Activated CD4-positive, alpha-beta memory T cell treated with anti-CD3 and anti-CD28 coated beads for 36 hours (primary cell): ENCODE data around the gene FRRS1. TPM values are rescaled to one million over a fixed set of nuclear protein-coding genes. Genes with fewer than 3 reads are reported as not detected.
"Not testable (repeated sequence)": the region's sequence is repeated elsewhere in the genome, so short reads cannot be mapped to it uniquely, and the experiment has no call there.

ENCODE experiments used
- CTCF ChIA-PET: fragments of 350-600 bp; sonication (Branson Sonifier 250); formaldehyde crosslinking; loops from one replicate; lab custom pipeline; 2021; ENCODE audit warnings: antibody characterized with exemption, inconsistent platforms; lab: Charles Lee
- POLR2A ChIA-PET: fragments of 350-600 bp; sonication (Branson Sonifier 250); formaldehyde crosslinking; loops from one replicate; lab custom pipeline; 2021; ENCODE audit warnings: antibody characterized with exemption; lab: Charles Lee
- DNase-seq: peaks from one replicate; pipeline ENCODE4 v3.0.0-alpha.2; 2020
- H3K27ac Mint-ChIP-seq: one replicate; pipeline ENCODE4 v1.8.0; 2021; ENCODE audit warnings: mixed read lengths
- H3K27me3 Mint-ChIP-seq: one replicate; pipeline ENCODE4 v1.8.0; 2021; ENCODE audit warnings: mixed read lengths
- H3K36me3 Mint-ChIP-seq: one replicate; pipeline ENCODE4 v1.8.0; 2021; ENCODE audit warnings: mixed read lengths
- H3K4me1 Mint-ChIP-seq: one replicate; pipeline ENCODE4 v1.8.0; 2021; ENCODE audit warnings: low read depth, mixed read lengths
- H3K4me3 Mint-ChIP-seq: one replicate; pipeline ENCODE4 v1.8.0; 2021; ENCODE audit warnings: mild to moderate bottlenecking, mixed read lengths
- H3K9me3 Mint-ChIP-seq: one replicate; pipeline ENCODE4 v1.8.0; 2021; ENCODE audit warnings: mixed read lengths
- intact Hi-C: fragments of 100-400 bp; cut with micrococcal nuclease; formaldehyde crosslinking; loops from one replicate; pipeline ENCODE4 v1.15.1; 2023
- total RNA-seq, 2 experiments: library from RNA; stranded (reverse); gene quantifications; one replicate each; pipeline ENCODE4 v1.2.3, GENCODE V29; 2021

FRRS1 gene
- total RNA-seq, 2 experiments from 2014 or later = 0.64 to 0.77 TPM

DNA sequence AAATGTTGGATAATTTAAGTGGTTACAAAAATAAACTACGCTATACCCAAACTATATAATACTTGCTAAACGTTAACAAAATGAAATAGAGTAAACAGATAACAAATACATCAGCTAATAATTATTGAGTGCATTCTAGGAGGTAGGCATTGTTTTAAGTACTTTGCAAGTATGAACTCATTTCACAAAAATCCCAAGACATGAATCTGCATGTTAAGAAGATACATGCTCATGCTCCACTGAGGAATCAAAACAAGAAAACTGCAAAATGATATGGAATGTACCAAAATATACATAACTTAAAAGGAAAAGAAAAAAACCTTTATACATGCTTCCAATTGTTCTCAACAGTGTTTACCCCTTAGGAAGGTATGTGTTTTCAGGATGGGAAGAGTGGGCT, 2.5 kb downstream of the FRRS1 start:
- H3K4me1 Mint-ChIP-seq = peaks cover 6% of the 10 kb centered on the region
- intact Hi-C loops = no loop called here
- ChIA-PET POLR2A (no interaction called here), CTCF (no interaction called here)
- H3K4me3 Mint-ChIP-seq = no peak overlapping the region
- H3K27me3 Mint-ChIP-seq = peaks cover 6% of the 10 kb centered on the region
- no peaks in the 10 kb centered on the region for H3K36me3 Mint-ChIP-seq
- no peak overlapping the region for H3K27ac Mint-ChIP-seq
- DNase-seq = no peak
- no peaks in the 10 kb centered on the region for H3K9me3 Mint-ChIP-seq

DNA sequence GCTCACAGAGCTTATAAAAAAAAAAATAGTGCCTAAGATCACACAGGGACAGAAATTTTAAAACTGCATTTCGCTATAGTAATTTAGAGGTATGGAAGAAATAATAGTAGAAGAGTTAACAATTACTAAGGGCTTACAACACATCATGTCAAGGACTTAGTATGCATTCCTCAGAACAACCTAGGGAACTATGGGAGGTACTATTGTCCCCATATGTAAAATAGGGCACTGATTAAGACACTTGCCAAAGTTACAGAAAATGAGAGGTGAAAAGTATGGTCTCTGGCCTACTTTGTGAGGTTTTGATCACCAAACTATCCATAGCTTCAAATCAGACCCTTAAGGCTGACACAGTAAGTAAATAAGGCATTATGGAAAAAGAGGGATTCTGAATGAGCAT, 4.7 kb downstream of the FRRS1 start:
- H3K4me1 Mint-ChIP-seq = peaks cover 17% of the 10 kb centered on the region
- no peaks in the 10 kb centered on the region for H3K36me3 Mint-ChIP-seq
- POLR2A ChIA-PET = interaction anchor here (0.6 kb wide), 1 partner anchor 787 kb away, joined by 3 read pairs; no protein-coding TSS in a partner anchor
- CTCF ChIA-PET = no interaction called here
- no peak overlapping the region for H3K27ac Mint-ChIP-seq
- H3K4me3 Mint-ChIP-seq = no peak overlapping the region
- H3K27me3 Mint-ChIP-seq = peaks cover 6% of the 10 kb centered on the region
- intact Hi-C loops = no loop called here
- H3K9me3 Mint-ChIP-seq = no peaks in the 10 kb centered on the region
- no peak for DNase-seq

DNA sequence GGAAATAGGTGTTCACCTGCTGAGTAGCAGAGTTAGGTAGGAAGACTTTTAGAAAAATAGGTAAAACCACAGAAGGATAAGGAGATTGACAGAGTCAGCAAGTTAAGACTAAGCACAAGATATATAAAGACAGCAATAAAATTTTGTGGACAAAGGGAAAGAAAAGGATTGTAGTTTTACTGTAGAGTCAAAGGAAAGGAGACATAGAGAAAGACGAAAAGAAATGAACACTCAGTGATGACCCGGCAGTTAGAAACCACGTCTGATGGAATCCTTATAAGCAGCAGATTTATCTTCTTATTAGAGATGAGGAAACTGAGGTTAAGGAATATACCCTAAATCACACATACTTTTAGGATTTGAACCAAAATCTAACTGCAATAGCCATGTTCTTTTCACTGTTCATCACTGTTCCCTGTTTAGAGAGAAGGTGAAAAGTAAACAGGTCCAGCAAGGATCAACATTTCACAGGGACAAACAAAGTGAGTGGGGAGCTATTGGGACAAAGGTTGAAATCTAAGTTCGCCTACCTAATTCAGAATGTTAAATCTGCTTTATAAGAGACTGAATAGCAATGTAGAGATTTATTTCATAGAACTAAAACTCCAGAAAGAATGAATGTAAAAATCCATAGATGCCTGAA, 6.8 kb downstream of the FRRS1 start:
- CTCF ChIA-PET = no interaction called here
- H3K4me3 Mint-ChIP-seq = no peak overlapping the region
- peaks cover 2% of the 10 kb centered on the region for H3K27me3 Mint-ChIP-seq
- no peaks in the 10 kb centered on the region for H3K9me3 Mint-ChIP-seq
- H3K4me1 Mint-ChIP-seq = peaks cover 11% of the 10 kb centered on the region
- no peaks in the 10 kb centered on the region for H3K36me3 Mint-ChIP-seq
- H3K27ac Mint-ChIP-seq = no peak overlapping the region
- DNase-seq = no peak
- POLR2A ChIA-PET = no interaction called here
- intact Hi-C loops = no loop called here

DNA sequence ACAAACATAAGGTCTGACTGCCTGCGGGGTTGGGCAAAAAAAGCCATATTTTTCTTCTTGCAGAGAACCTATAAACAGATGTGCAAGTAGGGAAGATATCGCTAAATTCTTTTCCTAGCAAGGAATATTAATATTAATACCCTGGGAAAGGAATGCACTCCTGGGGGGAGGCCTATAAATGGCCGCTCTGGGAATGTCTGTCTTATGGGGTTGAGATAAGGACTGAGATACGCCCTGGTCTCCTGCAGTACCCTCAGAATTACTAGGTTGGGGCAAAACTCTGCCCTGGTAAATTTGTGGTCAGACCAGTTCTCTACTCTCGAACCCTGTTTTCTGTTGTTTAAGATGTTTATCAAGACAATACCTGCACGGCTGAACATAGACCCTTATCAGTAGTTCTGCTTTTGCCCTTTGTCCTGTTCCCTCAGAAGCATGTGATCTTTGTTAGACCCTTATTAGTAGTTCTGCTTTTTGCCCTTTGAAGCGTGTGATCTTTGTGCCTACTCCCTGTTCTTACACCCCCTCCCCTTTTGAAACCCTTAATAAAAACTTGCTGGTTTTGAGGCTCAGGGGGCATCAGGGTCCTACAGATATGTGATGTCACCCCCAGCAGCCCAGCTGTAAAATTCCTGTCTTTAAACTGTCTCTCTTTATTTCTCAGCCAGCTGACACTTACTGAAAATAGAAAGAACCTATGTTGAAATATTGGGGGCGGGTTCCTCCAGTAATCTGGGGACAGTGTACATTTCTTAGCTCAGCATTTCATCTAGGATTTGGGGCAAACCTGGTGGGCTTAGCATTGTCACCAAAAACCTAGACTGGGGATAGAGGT, 7.5 kb downstream of the FRRS1 start:
- H3K27me3 Mint-ChIP-seq, DNase-seq, POLR2A ChIA-PET, H3K36me3 Mint-ChIP-seq, intact Hi-C loops, H3K9me3 Mint-ChIP-seq, CTCF ChIA-PET, H3K27ac Mint-ChIP-seq, H3K4me3 Mint-ChIP-seq: not testable (repeated sequence)
- H3K4me1 Mint-ChIP-seq = peaks cover 11% of the 10 kb centered on the region

DNA sequence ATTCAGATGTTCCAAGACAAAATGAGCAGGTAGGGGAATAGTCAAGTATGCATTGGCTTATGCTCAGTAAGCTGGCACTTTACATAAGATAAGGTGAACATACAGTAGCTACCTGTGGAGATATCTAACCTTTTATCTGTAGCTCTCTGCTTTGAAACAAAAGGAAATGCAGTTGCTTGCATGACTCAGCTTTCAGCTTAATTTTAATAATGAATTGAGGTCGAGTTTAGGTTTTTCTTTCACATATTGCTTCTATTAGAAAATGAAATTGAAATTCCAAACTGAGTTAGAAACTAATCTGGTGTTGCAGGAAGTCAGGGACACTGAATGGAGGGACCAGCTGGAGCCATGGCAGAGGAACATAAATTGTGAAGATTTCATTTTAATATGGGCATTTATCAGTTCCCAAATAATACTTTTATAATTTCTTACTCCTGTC, 8.3 kb downstream of the FRRS1 start:
- Mint-ChIP-seq H3K4me1 (peaks cover 11% of the 10 kb centered on the region), H3K9me3 (no peaks in the 10 kb centered on the region), H3K27me3 (peaks cover 2% of the 10 kb centered on the region), H3K4me3 (no peak overlapping the region), H3K27ac (no peak overlapping the region), H3K36me3 (no peaks in the 10 kb centered on the region)
- no peak for DNase-seq
- intact Hi-C loops = no loop called here
- CTCF ChIA-PET = no interaction called here
- POLR2A ChIA-PET = interaction anchor here (0.6 kb wide), 1 partner anchor 56 kb away, joined by 3 read pairs; no protein-coding TSS in a partner anchor

DNA sequence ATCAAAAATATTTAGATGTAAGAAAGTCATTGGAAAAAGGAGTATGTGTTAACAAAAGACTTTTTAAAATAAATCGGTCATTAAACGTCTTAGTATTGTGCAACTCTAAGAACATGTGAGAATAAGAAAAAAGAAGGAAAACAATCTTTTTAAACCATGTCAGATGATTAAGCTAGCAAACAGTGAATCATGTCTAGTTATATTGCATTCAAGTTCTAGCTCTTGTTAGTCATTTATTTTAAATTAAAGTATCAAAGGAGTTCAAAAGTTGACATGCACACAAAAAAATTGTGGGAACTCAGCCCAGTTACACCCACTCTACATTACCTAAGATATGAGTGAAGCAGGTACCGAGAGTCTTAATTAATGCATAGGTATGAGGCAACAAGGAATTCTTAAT, 9.8 kb downstream of the FRRS1 start:
- Mint-ChIP-seq H3K4me1 (peaks cover 17% of the 10 kb centered on the region), H3K27ac (no peak overlapping the region), H3K4me3 (no peak overlapping the region), H3K27me3 (peaks cover 2% of the 10 kb centered on the region), H3K36me3 (no peaks in the 10 kb centered on the region), H3K9me3 (no peaks in the 10 kb centered on the region)
- intact Hi-C loops = no loop called here
- no peak for DNase-seq
- POLR2A ChIA-PET = no interaction called here
- CTCF ChIA-PET = no interaction called here

DNA sequence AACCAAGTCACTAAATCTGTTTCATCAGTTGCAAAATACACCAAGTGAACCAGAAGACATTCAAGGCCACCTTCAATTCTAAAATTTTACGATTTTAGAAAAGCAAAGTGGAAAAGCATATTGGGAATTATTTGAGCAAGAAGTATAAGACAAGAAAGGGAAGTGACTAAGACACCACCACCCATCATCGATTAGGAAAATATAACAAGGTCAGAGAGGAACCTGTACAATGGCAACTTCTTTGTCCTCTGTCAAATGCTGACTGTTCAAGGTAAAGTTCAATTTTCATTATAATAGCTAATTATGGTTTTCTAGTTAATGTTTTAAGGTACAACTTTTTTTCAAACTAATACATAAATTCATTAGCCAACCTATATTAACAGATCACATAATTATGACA, 10.8 kb downstream of the FRRS1 start:
- ChIA-PET CTCF (no interaction called here), POLR2A (interaction anchor here (0.5 kb wide), 1 partner anchor 209 kb away, joined by 3 read pairs; no protein-coding TSS in a partner anchor)
- Mint-ChIP-seq H3K36me3 (no peaks in the 10 kb centered on the region), H3K4me1 (peaks cover 20% of the 10 kb centered on the region), H3K27ac (no peak overlapping the region), H3K27me3 (no peaks in the 10 kb centered on the region), H3K9me3 (no peaks in the 10 kb centered on the region), H3K4me3 (no peak overlapping the region)
- intact Hi-C loops = no loop called here
- DNase-seq = no peak

DNA sequence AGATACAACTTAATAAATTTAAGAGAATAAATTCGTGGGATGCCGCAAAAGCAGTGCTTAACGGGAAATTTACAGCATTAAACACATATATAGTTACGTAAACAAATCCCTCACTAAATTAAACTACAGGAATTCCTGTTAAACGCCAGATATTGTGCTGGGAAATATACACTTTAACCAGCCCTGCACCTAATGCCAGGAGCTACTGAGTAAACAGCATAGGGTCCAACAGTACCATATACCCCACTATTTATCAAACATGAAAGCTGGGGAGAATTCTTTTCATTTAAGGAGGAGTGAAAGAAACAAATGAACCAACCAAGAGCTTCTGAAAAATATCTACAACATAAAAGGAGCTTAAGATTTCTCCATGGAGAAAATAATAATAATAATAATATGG, 11.7 kb downstream of the FRRS1 start:
- Mint-ChIP-seq H3K4me1 (peaks cover 26% of the 10 kb centered on the region), H3K36me3 (no peaks in the 10 kb centered on the region), H3K27ac (no peak overlapping the region), H3K4me3 (no peak overlapping the region), H3K27me3 (no peaks in the 10 kb centered on the region), H3K9me3 (no peaks in the 10 kb centered on the region)
- DNase-seq = no peak
- CTCF ChIA-PET = interaction anchor here (1.0 kb wide), 1 partner anchor 33 kb away, joined by 3 read pairs; no protein-coding TSS in a partner anchor
- POLR2A ChIA-PET = no interaction called here
- intact Hi-C loops = no loop called here

DNA sequence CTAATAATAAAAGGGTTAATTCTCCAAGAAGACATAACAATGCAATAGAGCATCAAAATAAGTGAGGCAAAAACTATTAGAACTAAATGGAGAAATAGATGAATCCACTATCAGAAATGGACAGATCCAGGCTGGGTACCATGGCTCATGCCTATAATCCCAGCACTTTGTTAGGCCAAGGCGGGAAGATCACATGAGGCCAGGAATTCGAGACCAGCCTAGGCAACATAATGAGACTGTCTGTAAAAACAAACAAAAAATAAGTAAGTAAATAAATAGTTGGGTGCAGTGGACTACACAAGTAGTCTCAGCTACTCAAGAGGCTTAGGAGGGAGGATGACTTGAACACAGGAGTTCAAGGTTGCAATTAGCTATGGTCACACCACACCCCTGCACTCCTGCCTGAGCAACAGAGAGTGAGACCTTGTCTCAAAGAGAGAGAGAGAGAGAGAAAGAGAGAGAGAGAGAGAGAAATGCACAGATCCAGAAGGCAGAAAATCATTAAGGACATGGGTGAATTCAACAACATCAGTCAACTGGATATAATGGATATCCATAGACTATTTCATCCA, 12.3 kb downstream of the FRRS1 start:
- no peaks in the 10 kb centered on the region for H3K9me3 Mint-ChIP-seq
- intact Hi-C loops = no loop called here
- no peaks in the 10 kb centered on the region for H3K27me3 Mint-ChIP-seq
- CTCF ChIA-PET = interaction anchor here (1.0 kb wide), 1 partner anchor 32 kb away, joined by 3 read pairs; no protein-coding TSS in a partner anchor
- POLR2A ChIA-PET = no interaction called here
- H3K4me1 Mint-ChIP-seq = peaks cover 30% of the 10 kb centered on the region
- no peaks in the 10 kb centered on the region for H3K36me3 Mint-ChIP-seq
- H3K27ac Mint-ChIP-seq = no peak overlapping the region
- no peak overlapping the region for H3K4me3 Mint-ChIP-seq
- no peak for DNase-seq

DNA sequence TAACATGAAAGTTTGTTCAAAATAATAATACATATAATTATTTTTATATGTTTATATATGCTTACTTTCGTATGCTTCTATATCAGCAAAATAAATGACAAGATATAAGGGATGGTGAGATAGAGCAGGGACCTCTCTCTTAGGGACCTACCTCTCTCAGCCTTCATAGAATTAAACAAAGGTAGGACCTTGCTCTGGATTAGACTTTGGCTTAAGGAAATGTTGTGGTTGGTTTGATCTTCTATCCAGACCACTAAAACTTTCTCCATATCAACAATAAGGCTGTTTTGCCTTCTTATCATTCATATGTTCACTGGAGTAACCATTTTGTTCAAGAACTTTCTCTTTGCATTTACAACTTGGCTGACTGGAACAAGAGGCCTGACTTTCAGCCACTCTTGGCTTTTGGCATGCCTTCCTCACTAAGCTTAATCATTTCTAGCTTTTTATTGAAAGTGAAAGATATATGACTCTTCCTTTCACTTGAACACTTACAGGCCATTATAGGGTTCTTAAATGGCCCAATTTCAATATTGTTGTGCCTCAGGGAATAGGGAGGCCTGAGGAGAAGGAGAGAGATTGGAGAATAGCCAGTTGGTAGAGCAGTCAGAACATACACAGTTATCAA, 14.4 kb downstream of the FRRS1 start:
- intact Hi-C loops = loop anchor here (2.0 kb wide), 1 partner anchor 35 kb away; no protein-coding TSS in a partner anchor

DNA sequence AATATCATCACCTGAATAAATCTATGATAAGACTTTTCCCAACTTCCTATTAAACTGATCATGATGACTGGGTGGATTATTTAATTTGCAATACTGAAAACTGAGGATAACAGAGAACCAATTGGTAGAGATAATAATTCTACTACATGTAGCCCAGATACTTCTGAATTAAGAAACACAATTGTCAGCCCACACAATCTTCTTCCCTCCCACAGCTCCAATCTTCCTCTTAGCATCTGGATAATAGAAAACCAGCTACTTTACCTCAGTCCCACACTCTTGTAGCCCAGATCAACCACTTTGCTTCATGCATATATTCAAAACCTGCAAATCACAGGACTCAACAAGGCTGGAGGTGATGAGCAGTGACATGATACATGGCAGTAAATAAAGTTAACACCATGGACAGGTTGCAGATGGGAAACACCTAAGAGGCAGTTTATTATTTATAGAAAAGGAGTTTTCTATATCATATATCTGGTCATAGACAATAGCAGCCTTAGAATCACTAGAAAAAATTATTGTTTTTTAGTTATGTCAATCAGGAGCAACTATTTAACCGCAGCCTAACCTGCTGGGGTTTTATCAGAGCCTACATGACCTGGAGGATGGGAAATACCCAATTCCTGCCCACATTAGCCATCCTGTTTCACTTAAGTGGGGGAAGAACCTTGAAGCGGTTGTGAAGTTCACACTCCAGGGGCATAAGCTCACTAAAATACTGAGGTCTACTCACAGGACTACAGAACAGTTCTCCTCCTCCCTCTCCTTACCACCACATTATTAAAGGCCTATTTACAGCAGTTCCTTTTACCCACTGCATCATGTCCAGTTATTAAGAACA, 16.7 kb downstream of the FRRS1 start:
- DNase-seq = peak; percentile 18
- Mint-ChIP-seq H3K27ac (no peak overlapping the region), H3K4me1 (peaks cover 19% of the 10 kb centered on the region), H3K9me3 (no peaks in the 10 kb centered on the region), H3K27me3 (no peaks in the 10 kb centered on the region), H3K4me3 (no peak overlapping the region), H3K36me3 (no peaks in the 10 kb centered on the region)
- intact Hi-C loops = no loop called here
- ChIA-PET POLR2A (no interaction called here), CTCF (interaction anchor here (1.0 kb wide), 1 partner anchor 16 kb away, joined by 4 read pairs; the partner anchor contains the start of gene FRRS1)

More for the DNA sequence above, 14.4 kb downstream of the FRRS1 start:
- Mint-ChIP-seq H3K4me1 (peaks cover 19% of the 10 kb centered on the region), H3K9me3 (no peaks in the 10 kb centered on the region), H3K4me3 (no peak overlapping the region), H3K36me3 (no peaks in the 10 kb centered on the region), H3K27me3 (no peaks in the 10 kb centered on the region), H3K27ac (no peak overlapping the region)
- peak; percentile 25 for DNase-seq
- ChIA-PET POLR2A (no interaction called here), CTCF (no interaction called here)
